ENCODE results near the gene SPOCD1.

The SPOCD1 gene

DNA sequence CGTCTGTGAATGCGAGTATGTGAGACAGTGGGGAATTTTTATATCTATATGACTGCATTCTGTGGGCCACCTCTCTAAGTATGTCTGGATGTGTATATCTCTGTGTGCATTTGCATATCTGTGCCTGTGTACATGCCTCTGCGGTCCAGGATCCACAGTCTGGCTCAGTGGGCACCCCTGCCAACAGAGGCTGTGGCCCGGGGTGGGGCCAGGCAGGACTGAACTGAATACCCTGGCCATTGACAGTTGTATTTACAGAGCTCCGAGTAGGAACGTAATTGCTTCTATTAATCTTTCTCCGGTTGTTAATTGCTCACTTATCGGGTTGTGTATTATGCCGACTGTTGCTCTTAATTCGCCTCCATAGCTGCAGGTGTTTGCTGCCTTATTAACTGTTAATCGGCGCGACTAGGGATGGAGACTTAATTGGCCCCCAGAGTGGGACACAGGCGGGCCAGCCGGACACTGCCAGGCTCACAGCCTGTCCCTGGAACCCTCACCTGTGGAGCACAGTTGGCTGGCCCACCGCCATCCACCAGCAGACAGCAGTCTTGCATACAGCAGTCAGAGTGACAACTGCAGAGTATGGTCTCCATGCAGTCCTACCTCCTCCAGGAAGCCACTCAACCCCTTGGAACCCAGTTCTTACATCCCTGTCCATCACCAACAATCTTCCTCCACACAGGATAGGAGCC, 29.3 kb downstream of the SPOCD1 start:
- DNase-seq = no peak

DNA sequence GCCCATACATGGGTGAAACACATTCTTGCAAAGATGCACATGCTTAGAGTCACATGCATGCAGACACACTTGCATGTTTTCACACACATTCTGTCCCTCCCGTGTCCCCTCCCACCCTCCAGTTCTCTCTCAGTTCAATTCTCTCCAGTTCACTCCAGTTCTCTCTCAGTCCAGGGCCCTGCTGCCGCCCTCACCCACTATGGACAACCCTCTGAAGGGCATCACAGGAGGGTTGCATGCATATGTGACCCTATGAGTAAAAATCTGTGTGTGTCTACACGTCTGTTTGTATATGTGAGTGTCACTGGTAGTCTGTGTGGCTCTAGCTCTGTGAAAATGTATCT, 29.9 kb downstream of the SPOCD1 start:
- DNase-seq = no peak

DNA sequence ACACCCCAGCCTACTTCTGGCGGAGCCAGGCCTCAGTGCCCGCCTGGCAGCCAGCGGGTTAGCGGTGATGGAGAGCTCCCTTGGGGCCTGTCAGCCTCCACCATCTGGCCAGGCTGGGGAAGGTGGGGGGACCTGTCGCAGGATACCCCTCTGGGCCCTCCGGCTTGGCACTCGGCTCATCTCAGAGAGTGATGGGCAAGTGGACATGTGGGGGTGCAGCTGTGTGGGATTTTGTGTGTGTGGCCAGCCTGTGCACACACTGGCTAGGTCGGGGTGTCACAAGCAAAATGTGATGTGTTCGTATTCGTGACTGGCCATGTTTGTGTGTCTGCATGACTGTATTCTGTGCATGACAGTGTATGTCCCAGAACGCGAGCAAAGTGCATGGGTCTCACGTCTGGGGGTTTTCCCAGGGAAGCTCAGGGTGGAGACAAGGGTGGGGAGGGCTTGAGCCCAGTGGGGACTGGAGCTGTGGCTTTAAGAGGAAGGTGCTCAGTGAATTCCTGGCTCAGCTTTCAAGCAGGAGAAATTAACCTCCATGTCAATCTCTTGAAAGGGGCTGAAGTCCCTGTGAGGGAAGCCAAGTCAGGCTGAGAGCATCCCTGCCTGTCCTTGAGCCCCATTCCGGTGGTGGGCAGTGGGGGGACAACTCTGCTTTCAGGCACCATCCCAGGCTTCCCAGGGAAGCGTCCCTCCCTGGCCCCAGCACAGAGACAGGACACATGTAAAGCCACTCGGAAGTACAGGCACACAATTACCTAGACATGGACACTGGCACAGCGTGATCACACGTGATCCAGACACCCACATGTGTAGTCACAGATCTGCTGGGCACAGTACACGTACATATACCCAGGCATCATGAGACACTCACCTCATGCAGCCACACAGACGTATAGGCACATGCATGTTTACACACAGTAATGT, 30.5 kb downstream of the SPOCD1 start:
- no peak for DNase-seq

DNA sequence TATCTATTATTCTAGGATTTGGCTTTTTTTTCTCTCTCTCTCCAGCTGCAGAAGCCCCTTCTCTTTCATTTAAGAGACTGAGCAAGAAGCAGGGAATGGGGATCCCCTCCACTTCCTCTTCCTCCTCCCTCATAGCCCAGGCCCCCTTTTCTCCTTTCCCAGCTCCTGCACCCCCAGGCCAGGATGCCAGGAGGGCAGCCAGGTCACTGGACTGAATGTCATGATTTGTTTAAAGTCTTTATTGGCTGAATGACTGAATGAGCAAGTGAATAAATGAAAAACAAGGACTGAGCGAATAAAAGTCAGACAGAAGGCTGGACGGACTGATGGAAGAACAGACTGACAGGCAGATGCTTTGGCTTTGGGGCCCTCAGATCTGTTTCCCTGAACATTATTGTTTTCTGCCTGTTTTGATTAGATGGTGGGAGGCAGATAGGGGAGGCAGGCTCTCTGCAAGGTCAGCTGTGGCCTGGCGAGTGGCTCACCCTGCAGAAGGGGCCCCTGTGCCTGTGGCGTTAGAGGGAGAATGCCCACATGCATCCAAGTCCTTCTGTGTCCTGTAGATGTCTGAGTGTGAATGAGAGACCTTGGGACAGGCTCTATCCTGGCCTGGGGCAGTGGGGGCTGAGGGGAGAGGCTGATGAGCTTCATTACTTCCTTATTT, 31.3 kb downstream of the SPOCD1 start:
- no peak for DNase-seq

- DNase-seq = no peak
These were observed 32.0 kb downstream of the SPOCD1 start for GRCh38 chr1:31783846-31784245.

- DNase-seq = no peak
These were observed 33.1 kb downstream of the SPOCD1 start for GRCh38 chr1:31782421-31783410.

DNA sequence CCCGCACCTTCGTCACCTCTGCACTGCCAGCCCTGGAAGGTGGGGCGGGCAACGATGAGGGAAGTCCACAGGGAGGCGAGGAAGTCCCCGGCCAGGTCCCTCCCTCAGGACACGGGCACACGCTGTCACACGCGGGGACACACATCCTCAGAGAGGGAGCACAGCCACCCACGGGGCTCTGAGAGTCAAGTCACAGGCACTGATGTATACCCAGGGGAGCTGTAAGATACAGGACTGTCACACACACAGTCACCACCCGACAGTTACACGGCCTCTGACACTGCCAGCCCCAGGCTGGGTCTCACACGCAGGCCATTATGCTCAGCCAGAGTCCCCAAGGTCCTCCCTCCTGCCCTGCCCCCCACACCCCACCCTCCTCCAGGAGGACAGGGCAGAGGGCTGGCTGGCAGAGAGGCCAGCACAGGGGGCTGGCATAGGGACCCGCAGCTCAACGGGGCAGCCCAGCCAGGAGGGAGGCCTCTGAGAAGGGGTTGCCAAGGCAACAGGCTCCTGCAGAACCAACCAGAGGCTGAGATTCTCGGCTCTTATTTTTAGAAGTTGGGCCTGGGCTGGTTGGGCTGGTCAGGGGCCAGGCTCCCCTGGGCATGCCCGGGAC, 34.0 kb downstream of the SPOCD1 start:
- no peak for DNase-seq

- DNase-seq = no peak
These were observed 34.6 kb downstream of the SPOCD1 start for GRCh38 chr1:31781138-31781755.

DNA sequence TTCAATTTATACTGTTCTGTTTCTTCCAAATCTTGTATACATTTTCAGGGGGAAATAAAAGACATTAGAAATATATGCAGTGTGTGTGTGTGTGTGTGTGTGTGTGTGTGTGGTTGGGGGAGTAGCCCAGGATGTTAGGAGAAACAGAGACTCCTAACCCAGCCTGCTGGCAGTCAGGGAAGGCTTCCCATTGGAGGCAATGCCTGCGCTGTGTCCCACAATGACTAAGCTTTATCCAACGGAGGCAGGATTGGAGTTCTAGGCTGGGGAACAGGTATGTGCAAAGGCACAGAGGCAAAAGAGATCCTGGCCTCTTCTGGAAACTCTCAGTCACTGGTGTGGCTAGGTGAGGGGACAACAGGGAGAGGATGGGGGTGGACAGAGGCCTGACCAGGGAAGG, 35.2 kb downstream of the SPOCD1 start:
- DNase-seq = no peak

DNA sequence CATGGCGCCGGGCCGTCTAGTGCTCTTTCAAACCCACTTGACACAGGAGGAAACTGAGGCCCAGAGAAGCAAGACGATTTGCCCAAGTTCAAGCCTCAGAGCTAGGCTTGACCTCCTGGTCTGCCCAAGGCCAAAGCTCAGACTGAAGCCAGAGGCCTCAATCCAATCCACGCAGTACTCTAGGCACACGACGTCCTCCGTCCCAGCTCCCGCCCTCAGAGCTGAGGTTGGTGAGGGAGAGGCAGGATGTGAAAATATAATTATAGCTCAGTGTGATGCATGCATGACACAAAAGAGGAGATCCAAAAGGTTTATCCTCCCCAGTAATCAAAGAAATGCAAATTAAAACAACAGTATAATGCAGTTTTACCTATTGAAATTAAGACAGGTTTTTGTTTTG, 36.1 kb downstream of the SPOCD1 start:
- no peak for DNase-seq

- DNase-seq = no peak
These were observed 36.9 kb downstream of the SPOCD1 start for GRCh38 chr1:31778763-31779488.

- DNase-seq = no peak
These were observed 39.3 kb downstream of the SPOCD1 start for GRCh38 chr1:31776516-31776915.

DNA sequence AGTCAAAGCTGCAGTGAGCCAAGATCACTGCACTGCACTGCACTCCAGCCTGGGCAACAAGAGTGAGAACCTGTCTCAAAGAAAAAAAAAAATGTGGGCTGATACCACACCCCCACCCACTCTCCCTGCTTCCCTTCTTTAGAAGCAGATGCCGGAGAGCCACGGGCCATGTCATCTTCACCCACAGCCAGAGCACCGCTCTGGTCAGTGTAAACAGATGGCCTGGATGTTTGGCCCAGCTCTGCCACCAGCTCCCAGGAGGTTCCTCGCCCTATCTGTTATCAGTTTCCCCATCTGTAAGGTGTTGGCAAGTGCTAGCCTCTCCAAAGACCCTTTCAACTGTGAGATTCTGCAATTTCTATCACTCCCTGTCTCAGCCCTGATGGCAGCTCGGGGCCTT, 39.8 kb downstream of the SPOCD1 start:
- no peak for DNase-seq

- no peak for DNase-seq
These were observed 40.4 kb downstream of the SPOCD1 start for GRCh38 chr1:31775210-31775999.

GRCh38 chr1:31774495-31774894, 41.3 kb downstream of the SPOCD1 start:
- DNase-seq = no peak

GRCh38 chr1:31773861-31774260, 42.0 kb downstream of the SPOCD1 start:
- no peak for DNase-seq

- no peak for DNase-seq
These were observed 43.1 kb downstream of the SPOCD1 start for GRCh38 chr1:31772669-31773248.

GRCh38 chr1:31771891-31772668, 43.7 kb downstream of the SPOCD1 start:
- no peak for DNase-seq

All from effector CD4-positive, alpha-beta T cell (primary cell).